GM23248 (cell line): ENCODE results near the gene DTNB.

ENCODE experiments used
- EZH2 ChIP-seq: fragments of 200-600 bp; sonication (generic); IDR thresholded peaks from 2 replicates; pipeline ENCODE4 v1.6.1; 2018; ENCODE audit warnings: antibody characterized with exemption, mild to moderate bottlenecking; ENCODE audit not compliant: insufficient read depth, poor library complexity, severe bottlenecking
- EZH2phosphoT487 ChIP-seq: fragments of 200-600 bp; sonication (generic); IDR thresholded peaks from 2 replicates; pipeline ENCODE4 v1.6.1; 2018; ENCODE audit warnings: antibody characterized with exemption, moderate library complexity, mild to moderate bottlenecking, low read depth; ENCODE audit not compliant: insufficient read depth

DNA sequence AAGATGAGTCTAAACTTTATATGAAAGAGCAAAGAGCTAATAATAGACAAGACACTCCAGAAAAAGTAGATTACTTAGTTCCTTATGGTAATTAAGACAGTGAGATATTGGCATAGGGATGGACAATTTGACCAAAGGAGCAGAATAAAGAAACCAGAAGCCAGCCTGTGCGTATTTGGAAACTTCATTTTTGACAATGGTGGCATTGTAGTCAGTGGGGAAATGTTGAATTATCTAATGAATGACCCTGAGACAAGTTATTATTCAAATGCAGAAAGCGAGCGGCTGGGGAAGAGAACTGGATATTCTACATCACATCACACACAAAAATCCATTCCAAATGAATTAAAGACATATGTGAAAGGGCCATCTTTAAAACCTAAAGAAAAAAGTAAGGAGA lies 144.3 kb downstream of the DTNB start:
- TF ChIP-seq EZH2 (no peak), EZH2phosphoT487 (no peak)
